HG02884 (cell line): ENCODE data around the gene YPEL4.

ENCODE experiments used
- ATAC-seq: cut with Tn5 transposase; IDR thresholded peaks from one replicate; pipeline ENCODE4 v1.9.1; 2021; ENCODE audit warnings: mild to moderate bottlenecking, moderate library complexity; ENCODE audit not compliant: unreplicated experiment

YPEL4 gene

GRCh38 chr11:57651408-57651807 is 1.7 kb upstream of the YPEL4 start:
- ATAC-seq, result no peak

- ATAC-seq, result no peak
Observed at GRCh38 chr11:57650739-57651090, 1.0 kb upstream of the YPEL4 start.

- ATAC-seq, result no peak
Observed at GRCh38 chr11:57648801-57649735, 644 bp downstream of the YPEL4 start.

GRCh38 chr11:57647960-57648800 is 1.5 kb downstream of the YPEL4 start:
- ATAC-seq, result no peak

- ATAC-seq, result no peak
Observed at GRCh38 chr11:57647372-57647771, 2.3 kb downstream of the YPEL4 start.

- ATAC-seq, result no peak
Observed at GRCh38 chr11:57646799-57647303, 2.9 kb downstream of the YPEL4 start.

DNA sequence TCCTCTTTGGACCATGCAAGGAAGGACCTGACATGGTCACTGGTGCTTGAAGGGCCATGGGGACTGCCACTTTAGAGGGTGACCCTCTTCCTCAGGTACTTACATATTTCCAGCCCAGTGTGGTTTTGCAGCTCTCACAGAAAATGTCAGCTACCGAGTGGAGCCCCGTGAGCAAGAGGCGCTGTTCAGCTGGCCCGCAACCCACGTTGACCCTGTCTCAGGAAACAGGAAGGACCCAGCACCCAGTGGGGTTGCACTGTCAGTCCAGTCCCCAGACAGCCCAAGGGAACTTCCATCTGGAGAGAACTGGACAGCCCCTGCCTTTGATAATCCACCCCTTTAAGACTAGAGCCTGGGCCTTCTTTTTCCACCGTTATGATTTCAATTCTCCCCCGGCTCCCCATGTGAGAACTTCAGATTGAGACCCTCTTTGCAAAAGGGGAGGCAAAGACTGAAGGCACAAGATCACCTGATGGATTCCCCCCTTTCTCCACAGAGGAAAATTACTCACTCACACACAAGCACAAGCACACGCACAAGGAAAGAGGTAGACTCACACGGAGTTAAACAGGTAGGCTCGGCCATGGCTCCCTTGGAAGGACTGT is 3.4 kb downstream of the YPEL4 start:
- no peak for ATAC-seq

DNA sequence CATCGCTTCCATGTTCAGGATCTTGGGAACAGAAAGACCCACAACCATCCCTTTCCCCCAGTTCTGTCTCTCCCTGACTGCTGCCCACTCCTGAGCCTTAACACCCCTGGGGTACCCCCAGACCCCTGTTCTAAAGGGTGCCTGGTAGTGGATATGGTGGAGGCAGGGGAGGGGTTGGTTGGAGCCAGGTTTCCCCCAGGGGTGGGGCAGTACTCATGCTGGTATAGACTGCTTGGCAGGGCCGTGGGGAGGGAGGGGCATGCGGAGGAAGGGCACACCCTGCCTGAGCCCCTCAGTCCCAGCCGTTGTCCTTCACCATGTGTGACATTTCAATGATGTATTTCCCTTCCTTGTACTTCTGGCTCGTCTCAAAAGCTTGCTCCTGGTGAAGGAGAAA is 4.0 kb downstream of the YPEL4 start:
- ATAC-seq, result no peak

DNA sequence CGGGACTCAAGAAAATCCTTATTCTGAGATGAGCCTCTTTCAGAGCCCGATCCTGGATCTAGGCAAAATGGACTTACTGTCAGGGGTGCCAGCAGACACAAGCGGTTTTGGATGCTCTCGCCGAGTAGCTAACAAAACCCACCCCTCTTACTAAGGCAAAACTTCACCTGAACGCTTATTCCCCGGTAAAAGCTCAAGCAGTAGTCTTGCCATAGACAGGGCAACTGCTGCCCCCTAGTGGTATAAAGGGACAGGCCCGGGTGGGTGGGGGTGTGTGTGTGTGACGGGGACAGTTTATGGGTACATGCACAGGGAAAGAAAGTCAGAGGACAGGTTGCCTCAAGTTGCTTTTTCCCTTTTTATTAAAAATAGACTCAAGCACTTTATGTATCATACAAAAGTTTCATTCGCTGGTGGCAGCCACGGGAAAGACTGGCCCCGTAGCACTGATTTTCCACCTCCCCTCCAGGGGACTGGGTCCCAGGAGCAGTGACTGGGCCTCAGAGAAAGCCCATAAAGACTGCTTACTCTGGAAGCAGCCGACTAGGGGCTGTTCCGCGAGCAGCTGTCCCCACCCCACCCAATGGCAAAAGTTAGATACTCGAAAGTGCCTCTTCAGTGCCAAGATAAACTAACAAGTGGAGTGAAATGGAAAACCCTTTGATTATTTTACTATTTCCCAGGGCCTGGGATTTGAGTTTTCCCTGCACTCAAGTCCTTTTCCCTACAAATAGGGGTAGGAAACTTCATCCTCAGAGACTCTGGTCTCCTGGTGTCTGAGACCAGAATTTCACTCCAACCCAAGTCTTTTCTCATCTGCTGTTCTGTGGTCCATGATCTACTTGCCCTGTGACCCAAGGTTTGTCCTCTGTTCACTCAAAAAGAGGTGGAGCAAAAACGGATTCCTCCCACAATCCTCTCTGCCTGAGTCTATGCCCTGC is 4.7 kb downstream of the YPEL4 start:
- ATAC-seq, result peak; percentile 60

DNA sequence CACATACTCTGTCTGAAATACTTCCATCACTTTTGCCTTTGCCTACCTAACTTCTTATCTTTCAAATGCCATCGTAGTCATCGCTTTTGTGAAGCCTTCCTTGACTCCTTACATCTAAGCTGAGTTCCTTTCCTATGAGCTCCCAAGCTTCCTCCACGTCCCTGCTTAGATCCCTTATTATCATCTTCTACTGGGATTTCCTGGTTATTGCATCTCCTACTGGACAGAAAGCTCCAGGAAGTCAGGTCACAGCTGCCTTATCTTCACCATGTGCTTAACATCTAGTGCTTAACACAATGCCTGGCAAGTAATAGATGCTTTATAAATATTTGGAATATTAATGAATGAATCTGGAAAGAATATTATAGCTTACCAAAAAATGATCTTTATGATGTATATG is 5.9 kb downstream of the YPEL4 start:
- ATAC-seq, result no peak

GRCh38 chr11:57641011-57641807 is 8.5 kb downstream of the YPEL4 start:
- ATAC-seq, result no peak

DNA sequence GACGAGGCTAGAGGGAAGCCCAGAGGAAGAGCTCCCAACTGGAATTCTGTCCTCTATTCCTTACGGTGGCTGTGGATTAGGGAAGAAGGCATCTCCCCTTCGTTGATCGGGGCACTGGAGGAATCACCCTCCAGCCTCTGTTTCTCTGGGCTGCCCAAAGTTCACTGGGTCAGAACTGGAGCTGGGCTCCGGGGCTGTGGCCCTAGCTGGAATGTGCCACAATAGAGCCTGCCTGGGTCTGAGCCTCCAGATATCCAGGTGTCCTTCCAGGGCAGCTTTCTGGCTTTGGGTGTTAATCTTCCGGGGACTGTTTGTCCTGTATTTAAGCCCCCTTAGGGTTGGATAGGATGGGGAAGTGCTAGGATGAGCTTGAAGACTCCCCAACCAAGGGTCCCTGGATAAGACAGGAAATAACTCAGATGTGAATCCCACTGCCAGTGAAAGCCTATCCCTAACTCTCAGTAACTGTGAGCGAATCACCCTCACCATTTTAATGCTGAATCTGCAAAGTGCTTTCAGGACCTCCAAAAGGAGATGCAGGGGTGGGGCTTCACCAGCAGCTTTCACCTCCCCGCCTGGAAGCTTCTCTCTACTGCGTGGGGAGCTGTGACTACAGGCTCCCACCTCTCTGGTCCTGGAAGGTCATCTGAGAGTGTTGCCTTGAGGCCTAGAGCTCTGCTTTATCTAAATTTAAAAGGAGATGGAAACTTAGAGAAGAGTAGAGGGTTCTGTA is 9.5 kb downstream of the YPEL4 start:
- no peak for ATAC-seq

DNA sequence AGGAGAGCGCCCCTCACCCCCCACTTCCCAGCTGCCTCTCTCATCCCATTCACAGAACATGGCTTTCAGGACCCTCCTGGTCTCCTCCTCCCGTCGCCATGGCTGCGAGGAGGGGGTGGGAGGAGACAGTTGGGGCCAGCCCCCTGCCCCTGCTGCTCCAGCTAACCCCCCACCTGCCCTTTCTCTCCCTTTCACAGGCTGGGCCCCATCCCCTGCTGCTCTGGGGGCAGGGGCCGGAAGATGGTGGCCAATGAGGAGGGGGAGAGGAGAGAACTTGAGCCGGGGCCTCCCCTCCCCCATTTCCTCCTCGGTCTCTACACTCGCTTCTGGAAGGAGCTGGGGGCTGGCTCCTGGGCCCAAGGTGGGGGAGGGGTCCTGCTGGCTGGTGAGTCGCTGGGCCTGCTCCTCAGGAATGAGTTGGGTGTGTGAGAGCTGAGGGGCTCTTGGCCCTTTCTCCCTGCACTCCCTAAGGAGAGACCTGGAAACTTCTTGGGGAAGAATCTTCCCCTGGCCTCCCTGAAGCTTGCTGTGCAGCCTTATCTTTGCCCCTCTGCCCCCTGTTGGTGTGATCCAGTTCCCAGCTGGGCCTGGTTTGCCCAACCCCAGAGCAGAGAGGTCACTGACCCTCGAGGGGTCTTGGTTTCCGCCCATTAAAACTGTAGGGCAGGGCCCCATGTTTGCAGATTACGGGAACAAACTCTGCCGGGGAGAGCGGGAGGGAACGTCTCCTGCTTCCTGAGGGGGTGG is 10.2 kb downstream of the YPEL4 start:
- ATAC-seq, result no peak

GRCh38 chr11:57638811-57639320 is 10.8 kb downstream of the YPEL4 start:
- no peak for ATAC-seq

DNA sequence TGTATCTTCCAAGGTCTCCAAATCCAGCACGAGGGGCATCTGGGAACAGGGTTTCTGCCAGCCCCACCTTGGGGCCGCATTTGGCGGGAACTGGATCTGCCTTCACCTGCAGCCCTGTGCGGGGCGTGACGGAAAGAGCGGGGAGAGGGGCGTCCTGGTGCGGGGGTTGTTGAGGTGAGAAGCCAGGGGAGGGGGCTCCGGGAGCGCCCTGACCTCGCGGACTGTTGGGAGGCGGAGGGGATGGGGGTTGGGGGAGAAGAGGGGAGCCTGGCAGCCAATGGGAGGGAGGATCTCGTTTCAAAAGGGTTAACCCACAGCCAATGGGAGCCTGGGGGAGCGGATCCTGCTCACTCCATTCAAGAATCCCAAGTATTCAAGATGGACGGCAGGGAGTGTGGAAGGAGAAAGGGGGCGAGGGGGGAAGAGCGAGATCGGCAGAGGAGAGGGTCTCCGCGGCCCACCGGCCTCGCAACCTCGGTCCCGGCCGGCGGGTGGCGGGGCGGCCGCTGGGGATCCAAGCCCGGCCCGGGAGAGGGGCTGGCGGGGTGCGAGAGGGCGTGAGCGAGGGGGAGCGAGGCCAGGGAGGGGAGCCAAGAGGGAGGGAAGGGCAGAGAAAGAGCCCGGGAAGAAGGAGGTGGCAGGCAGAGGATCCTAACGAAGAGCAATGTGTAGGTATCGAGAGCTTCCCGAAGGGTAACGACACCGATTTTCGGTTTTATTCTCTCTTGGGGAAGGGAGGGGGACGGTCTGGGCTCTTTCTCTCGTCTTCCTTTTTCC is 11.5 kb downstream of the YPEL4 start:
- no peak for ATAC-seq

DNA sequence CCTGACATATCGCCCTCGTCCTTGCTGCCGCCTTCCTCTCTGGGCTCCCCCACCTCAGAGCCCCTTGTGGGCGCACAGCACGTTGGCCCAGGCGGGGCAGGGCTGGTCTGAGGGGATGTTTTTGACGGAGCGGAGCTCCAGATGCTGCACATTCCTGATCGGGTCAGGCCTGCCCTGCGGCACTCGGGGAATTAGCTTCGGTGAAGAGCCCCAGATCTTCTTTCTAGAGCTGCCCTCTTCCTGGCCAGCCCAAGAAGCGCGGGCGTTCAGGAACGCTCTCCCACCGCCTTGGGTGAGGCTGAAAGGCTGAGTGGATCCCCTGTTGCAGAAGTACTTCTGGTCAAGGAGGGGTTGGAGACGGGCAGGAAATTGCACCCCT is 12.1 kb downstream of the YPEL4 start:
- ATAC-seq, result no peak

DNA sequence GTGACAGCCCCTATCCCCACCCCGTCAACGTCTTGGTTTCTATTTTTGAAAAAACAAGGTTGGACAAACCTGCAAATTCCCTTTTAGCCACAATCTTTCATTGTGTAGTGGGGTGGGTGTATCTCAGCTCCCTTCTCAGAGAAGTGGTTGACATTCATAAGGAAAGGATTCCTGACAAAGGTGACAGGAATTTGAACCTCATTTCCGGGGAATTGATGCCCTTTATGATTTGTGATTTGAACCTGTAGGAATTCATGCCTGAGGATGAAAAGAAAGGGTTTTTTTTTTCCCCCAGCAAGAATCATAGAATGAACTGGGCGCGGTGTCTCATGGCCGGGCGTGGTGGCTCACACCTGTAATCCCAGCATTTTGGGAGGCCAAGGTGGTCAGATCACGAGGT is 14.5 kb downstream of the YPEL4 start:
- no peak for ATAC-seq
